NCI-H1092 treated with DMSO at 0.1 percent for 48 hours (cell line): Measurements from ENCODE around the gene SLC48A1.
"Not testable (repeated sequence)": the region's sequence is repeated elsewhere in the genome, so short reads cannot be mapped to it uniquely, and the experiment has no call there.

Experiments
- DNase-seq: peaks from one replicate; lab custom pipeline; 2025; lab: John Stamatoyannopoulos, UW

SLC48A1 gene

GRCh38 chr12:47811581-47812484 is 38.8 kb downstream of the SLC48A1 start:
- no peak for DNase-seq

- no peak for DNase-seq
Measured at GRCh38 chr12:47812797-47813510, 39.9 kb downstream of the SLC48A1 start.

- DNase-seq, result no peak
Measured at GRCh38 chr12:47813511-47814196, 40.6 kb downstream of the SLC48A1 start.

GRCh38 chr12:47814539-47815170 is 41.6 kb downstream of the SLC48A1 start:
- DNase-seq, result no peak

- not testable (repeated sequence) for DNase-seq
Measured at GRCh38 chr12:47815447-47815846, 42.4 kb downstream of the SLC48A1 start.

- no peak for DNase-seq
Measured at GRCh38 chr12:47816403-47817271, 43.6 kb downstream of the SLC48A1 start.

- no peak for DNase-seq
Measured at GRCh38 chr12:47817272-47818006, 44.4 kb downstream of the SLC48A1 start.

GRCh38 chr12:47818007-47818376 is 45.0 kb downstream of the SLC48A1 start:
- DNase-seq, result no peak

GRCh38 chr12:47818467-47819137 is 45.6 kb downstream of the SLC48A1 start:
- DNase-seq, result no peak

GRCh38 chr12:47819138-47819895 is 46.3 kb downstream of the SLC48A1 start:
- DNase-seq, result no peak

- peak; percentile 32 for DNase-seq
Measured at GRCh38 chr12:47819896-47820630, 47.0 kb downstream of the SLC48A1 start, which contains the start of gene HDAC7. Gene HDAC7, minus strand, starts transcription at chr12:47819903. Its CDS starts 118 bp downstream, at chr12:47819785.

GRCh38 chr12:47820631-47821345 is 47.8 kb downstream of the SLC48A1 start:
- no peak for DNase-seq

GRCh38 chr12:47821346-47821706 is 48.3 kb downstream of the SLC48A1 start:
- no peak for DNase-seq

- DNase-seq, result no peak
Measured at GRCh38 chr12:47822401-47822800, 49.4 kb downstream of the SLC48A1 start.

GRCh38 chr12:47822863-47823262 is 49.8 kb downstream of the SLC48A1 start:
- no peak for DNase-seq

GRCh38 chr12:47823422-47824086 is 50.5 kb downstream of the SLC48A1 start:
- DNase-seq, result no peak

- no peak for DNase-seq
Measured at GRCh38 chr12:47824198-47824597, 51.2 kb downstream of the SLC48A1 start.
